Measurements from ENCODE around the gene CNOT6.
"Not testable (repeated sequence)": the region's sequence is repeated elsewhere in the genome, so short reads cannot be mapped to it uniquely, and the experiment has no call there.

DNA sequence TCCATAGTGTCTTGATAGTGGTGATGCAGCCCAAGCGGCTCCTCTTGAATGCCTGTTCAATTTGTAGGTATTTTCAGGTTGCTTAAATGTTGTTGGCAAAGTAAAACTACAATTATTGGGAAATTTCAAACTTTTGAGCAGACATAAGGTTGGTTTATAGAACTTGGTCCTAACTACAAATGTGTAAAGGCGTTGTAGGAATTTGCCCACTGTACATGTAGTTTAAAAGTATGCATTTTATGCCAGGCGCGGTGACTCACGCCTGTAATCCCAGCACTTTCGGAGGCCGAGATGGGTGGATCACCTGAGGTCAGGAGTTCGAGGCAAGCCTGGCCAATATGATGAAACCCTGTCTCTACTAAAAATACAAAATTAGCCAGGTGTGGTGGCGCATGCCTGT is 2.6 kb downstream of the CNOT6 start:
- TF ChIP-seq, protein P1, sequence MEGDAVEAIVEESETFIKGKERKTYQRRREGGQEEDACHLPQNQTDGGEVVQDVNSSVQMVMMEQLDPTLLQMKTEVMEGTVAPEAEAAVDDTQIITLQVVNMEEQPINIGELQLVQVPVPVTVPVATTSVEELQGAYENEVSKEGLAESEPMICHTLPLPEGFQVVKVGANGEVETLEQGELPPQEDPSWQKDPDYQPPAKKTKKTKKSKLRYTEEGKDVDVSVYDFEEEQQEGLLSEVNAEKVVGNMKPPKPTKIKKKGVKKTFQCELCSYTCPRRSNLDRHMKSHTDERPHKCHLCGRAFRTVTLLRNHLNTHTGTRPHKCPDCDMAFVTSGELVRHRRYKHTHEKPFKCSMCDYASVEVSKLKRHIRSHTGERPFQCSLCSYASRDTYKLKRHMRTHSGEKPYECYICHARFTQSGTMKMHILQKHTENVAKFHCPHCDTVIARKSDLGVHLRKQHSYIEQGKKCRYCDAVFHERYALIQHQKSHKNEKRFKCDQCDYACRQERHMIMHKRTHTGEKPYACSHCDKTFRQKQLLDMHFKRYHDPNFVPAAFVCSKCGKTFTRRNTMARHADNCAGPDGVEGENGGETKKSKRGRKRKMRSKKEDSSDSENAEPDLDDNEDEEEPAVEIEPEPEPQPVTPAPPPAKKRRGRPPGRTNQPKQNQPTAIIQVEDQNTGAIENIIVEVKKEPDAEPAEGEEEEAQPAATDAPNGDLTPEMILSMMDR (IDR thresholded peaks at IDR 0.05; ENCODE audit: low read depth, low read length): not testable (repeated sequence)
- TF ChIP-seq EZH2phosphoT487 (IDR thresholded peaks at IDR 0.05; ENCODE audit: low read depth): not testable (repeated sequence)
